ENCODE measurements around the gene DNAJC16.
"Not testable (repeated sequence)": the region's sequence is repeated elsewhere in the genome, so short reads cannot be mapped to it uniquely, and the experiment has no call there.

DNAJC16 gene

GRCh38 chr1:15526490-15527339 lies at the start of gene DNAJC16:
DNAJC16 (plus strand) TSS chr1:15526848; CDS start chr1:15529106, 2,258 bp downstream.
- peak; percentile 77 for FAIRE-seq
- peak; percentile 92 for DNase-seq (ENCODE audit: low spot score)

- no peak for FAIRE-seq
Observed at GRCh38 chr1:15476927-15477326, 49.7 kb upstream of the DNAJC16 start.

GRCh38 chr1:15477646-15478212 lies 48.9 kb upstream of the DNAJC16 start:
- FAIRE-seq (no peak), DNase-seq (ENCODE audit: low spot score) (no peak)

More at GRCh38 chr1:15476927-15477326, 49.7 kb upstream of the DNAJC16 start:
- no peak for DNase-seq (ENCODE audit: low spot score)

GRCh38 chr1:15479654-15480347 lies 46.8 kb upstream of the DNAJC16 start:
- FAIRE-seq (no peak), DNase-seq (ENCODE audit: low spot score) (no peak)

DNA sequence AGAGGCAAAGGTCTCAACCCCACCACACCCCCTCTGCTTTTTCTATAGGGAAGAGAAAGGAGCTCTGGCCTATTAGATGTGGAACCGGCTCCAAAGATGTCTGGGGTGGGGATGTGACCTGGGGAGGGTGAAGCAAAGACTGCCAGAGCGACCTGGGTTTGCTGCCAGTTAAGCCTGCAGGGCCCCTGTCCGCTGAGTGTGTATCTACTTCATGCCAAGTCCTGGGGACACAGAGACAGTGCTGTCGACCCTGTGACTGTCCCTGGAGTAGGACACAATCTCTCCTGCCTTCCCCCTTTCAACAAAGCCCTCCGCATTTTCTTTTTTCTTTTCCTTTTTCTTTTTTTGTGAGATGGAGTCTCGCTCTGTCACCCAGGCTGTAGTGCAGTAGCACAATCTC lies 44.2 kb upstream of the DNAJC16 start:
- not testable (repeated sequence) for FAIRE-seq; DNase-seq (ENCODE audit: low spot score)

DNA sequence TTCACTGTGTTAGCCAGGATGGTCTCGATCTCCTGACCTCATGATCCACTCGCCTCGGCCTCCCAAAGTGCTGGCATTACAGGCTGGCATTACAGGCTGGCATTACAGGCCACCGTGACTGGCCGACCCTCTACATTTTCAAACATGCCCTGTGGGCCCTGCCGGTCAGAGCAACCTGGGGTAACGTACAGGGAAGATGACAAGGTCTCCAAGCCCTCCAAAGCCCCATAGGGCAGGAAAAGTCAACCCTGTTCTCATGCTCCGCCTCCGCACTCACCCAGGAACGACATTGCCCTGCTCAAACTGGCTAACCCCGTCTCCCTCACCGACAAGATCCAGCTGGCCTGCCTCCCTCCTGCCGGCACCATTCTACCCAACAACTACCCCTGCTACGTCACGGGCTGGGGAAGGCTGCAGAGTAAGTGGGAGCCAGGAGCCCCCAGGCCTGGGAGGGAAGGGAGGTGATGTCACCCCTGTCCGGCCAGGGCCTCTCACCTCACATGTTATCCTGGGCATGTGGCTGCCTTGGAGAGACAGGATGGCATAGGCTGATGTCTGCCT lies 43.6 kb upstream of the DNAJC16 start:
- FAIRE-seq; DNase-seq (ENCODE audit: low spot score): not testable (repeated sequence)

- DNase-seq (ENCODE audit: low spot score) (no peak), FAIRE-seq (no peak)
Observed at GRCh38 chr1:15483971-15484370, 42.7 kb upstream of the DNAJC16 start.

DNA sequence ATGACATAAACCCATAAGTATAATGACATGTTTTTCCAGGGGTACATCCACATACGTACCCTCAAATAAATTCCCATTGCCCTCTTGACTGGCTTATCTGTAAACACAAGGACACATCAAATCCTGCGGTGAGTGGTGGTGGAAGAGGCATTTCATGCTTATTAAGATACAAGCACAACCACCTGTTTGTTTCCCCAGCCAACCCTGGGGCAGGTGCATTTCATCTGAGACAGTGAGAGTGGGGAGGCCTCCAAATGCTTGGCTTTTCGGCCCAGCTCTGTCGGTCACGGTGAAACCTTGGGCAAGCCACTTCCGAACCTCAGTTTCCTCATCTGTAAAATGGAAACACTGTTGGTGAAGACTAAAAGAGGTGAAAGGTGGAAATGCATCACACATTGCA lies 42.2 kb upstream of the DNAJC16 start:
- DNase-seq (ENCODE audit: low spot score); FAIRE-seq: not testable (repeated sequence)

GRCh38 chr1:15485636-15486035 lies 41.0 kb upstream of the DNAJC16 start:
- DNase-seq (ENCODE audit: low spot score) (no peak), FAIRE-seq (no peak)

- DNase-seq (ENCODE audit: low spot score); FAIRE-seq: not testable (repeated sequence)
Observed at GRCh38 chr1:15486844-15487610, 39.6 kb upstream of the DNAJC16 start.

- no peak for FAIRE-seq
- no peak for DNase-seq (ENCODE audit: low spot score)
Observed at GRCh38 chr1:15488371-15488770, 38.3 kb upstream of the DNAJC16 start.

GRCh38 chr1:15489052-15489736 lies 37.5 kb upstream of the DNAJC16 start:
- FAIRE-seq: no peak
- no peak for DNase-seq (ENCODE audit: low spot score)

DNA sequence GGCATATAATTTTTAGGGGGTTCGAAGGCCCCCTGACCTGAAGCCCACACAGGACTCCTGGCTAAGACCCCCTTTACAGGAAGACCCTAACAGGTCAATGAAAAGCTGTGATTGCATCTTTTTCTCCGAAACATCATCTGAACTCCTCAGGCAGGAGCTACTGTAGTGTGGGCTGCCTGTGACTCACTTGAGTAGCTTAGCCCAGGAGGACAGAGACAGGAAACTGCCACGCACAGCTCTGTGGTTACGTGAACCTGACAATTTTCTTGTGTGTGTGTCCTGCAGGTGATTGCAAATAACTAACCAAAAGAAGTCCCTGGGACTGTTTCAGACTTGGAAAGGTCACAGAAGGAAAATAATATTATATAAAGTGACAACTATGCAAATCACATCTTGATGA lies 35.6 kb upstream of the DNAJC16 start:
- FAIRE-seq; DNase-seq (ENCODE audit: low spot score): not testable (repeated sequence)

- FAIRE-seq (no peak), DNase-seq (ENCODE audit: low spot score) (no peak)
Observed at GRCh38 chr1:15492596-15492995, 34.1 kb upstream of the DNAJC16 start.

GRCh38 chr1:15493869-15494390 lies 32.7 kb upstream of the DNAJC16 start:
- DNase-seq (ENCODE audit: low spot score) (no peak), FAIRE-seq (no peak)

- no peak for FAIRE-seq
- DNase-seq (ENCODE audit: low spot score): no peak
Observed at GRCh38 chr1:15500184-15501178, 26.2 kb upstream of the DNAJC16 start.

DNA sequence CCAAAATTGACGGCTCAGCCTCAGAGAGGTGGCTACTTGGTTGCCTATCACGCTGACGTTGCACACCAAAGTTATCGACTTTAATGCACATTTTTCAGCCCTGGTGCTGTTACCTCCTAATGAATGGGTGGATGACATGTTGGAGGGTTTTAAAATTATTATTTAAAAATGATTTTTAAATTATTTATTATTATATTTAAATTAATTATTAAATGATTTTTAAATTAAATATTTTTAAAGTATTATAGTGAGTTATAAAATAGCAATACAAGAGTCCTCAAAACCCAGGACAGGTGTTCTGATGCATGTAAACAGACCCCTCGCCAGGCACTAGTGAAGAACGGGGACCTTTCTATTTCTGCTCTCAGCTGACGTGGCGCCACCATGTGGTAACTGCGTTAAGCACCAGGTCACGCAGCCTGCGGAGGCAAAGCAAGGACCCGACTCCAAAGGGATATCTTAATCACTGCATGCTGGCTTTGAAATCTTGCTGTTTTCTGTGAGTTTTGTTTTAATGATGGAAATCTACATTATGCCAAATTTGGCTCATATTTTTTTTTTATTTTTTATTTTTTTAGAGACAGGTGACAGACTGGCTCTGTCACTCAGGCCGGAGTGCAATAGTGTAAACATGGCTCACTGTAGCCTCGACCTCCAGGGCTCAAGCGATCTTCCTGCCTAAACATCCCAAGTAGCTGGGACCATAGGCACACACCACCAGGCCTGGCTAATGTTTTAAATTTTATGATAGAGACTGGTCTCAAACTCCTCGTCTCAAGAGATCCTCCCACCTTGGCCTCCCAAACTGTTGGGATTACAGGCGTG lies 25.2 kb upstream of the DNAJC16 start:
- DNase-seq (ENCODE audit: low spot score) (peak; percentile 73), FAIRE-seq (no peak)

- FAIRE-seq (no peak), DNase-seq (ENCODE audit: low spot score) (no peak)
Observed at GRCh38 chr1:15504436-15504835, 22.2 kb upstream of the DNAJC16 start.
